ENCODE data around the gene TLK1.

TLK1 gene

DNA sequence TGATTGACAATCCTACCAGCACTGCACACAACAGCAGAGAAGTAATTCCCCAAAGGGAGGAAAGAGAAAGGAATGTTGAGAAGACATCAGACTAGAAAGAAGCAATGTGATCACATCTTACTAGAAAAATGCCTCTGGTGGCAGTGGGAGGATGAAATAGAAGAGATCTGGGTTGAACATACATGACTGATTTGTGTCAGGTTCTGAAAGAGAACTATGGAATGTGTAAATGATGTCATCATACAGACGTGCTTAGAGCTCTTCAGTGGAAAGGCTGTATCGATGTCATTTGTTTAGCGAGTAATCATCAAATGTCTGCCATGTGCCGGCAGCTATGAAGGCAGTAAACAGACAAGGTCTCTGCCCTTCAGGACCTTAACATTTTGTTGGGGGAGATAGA is 206.8 kb downstream of the TLK1 start:
- no peak for FAIRE-seq

DNA sequence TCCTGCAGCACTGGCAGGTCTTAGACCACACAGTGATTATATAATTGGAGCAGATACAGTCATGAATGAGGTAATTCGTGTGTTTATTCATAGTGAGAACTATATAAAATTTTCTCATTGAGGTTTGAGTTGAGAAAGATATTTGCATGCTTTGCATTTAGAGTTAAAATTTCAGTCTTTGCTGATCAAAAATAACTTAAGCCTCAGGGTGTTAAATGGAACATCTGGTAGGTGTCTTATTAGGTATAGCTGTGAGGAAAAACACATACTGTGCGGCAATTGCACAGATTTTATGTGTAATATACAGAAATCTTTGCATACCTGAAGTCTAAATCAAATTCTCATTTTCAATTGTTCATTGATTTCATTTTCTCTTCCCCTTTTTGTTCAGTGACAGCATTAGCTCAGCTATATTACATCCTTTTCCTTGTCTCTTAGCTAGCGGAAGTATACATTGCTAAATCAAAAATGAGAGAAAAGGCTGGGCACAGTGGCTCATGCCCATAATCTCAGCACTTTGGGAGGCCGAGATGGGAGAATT is 210.4 kb downstream of the TLK1 start:
- no peak for FAIRE-seq

- no peak for FAIRE-seq
Observed at GRCh38 chr2:170949415-170949814, 211.3 kb downstream of the TLK1 start.

DNA sequence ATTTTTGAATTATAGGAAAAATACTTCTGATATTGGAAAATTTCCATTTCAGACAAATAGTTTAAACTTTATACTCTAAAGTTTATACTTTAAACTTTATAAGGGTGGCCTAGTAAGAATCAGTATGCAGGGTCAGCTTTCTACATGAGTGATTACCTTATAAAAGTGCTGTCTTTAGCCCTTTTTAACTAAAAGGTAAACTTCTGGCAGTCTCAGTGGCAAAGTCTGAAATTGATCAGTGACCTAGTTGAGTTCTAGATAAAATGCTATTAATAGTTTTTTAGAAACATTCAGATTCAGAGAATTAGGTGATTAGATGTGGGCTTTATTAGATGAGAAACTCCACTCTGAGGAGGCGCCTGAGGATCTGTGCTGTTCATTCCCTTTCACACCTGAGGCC is 216.1 kb downstream of the TLK1 start:
- FAIRE-seq, result peak; percentile 40

DNA sequence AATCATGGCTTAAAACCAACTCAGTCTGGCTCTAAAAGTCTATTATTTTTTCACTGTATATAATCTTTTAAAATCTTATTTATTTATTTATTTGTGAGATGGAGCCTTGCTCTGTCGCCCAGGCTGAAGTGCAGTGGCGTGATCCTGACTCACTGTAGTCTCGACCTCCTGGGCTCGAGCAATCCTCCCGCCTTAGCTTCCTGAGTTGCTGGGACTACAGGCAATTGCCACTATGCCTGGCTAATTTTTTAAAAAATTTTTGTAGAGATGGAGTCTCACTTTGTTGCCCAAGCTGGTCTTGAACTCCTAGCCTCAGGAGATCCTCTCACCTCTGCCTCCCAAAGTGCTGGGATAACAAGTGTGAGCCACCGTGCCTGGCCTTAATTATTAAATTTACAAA is 217.1 kb downstream of the TLK1 start:
- FAIRE-seq, result no peak

GRCh38 chr2:170943041-170943440 is 217.7 kb downstream of the TLK1 start:
- no peak for FAIRE-seq

GRCh38 chr2:170942615-170943014 is 218.1 kb downstream of the TLK1 start:
- FAIRE-seq, result no peak

All from A204.1 (cell line).